Subcutaneous abdominal adipose tissue (tissue), 5 donors: ENCODE results near the gene NOVA1.

Experiments used
- H3K27ac ChIP-seq: one replicate; pipeline ENCODE4 v1.7.0; 2013; ENCODE audit warnings: low read depth, mild to moderate bottlenecking, inconsistent platforms, low read length, moderate library complexity
- H3K27me3 ChIP-seq, 5 donors: one replicate each; pipeline ENCODE4 v1.7.0; 2013; ENCODE audit warnings: low read length in 5 of 5, inconsistent platforms in 1 of 5; ENCODE audit not compliant: control insufficient read depth in 5 of 5, insufficient read depth in 4 of 5
- H3K36me3 ChIP-seq, 5 donors: one replicate each; pipeline ENCODE4 v1.7.0; 2013; ENCODE audit warnings: low read length in 5 of 5; ENCODE audit not compliant: control insufficient read depth in 5 of 5, insufficient read depth in 5 of 5
- H3K4me1 ChIP-seq, 5 donors: one replicate each; pipeline ENCODE4 v1.7.0; 2013; ENCODE audit warnings: low read length in 5 of 5, mild to moderate bottlenecking in 3 of 5, moderate library complexity in 1 of 5; ENCODE audit not compliant: control insufficient read depth in 5 of 5, insufficient read depth in 5 of 5
- H3K4me3 ChIP-seq, 5 donors: one replicate each; pipeline ENCODE4 v1.7.0; 2013; ENCODE audit warnings: low read length in 5 of 5, low read depth in 1 of 5
- H3K9ac ChIP-seq, 5 donors: one replicate each; pipeline ENCODE4 v1.7.0; 2013; ENCODE audit warnings: low read length in 5 of 5, mild to moderate bottlenecking in 4 of 5, moderate library complexity in 3 of 5
- H3K9me3 ChIP-seq, 5 donors: one replicate each; pipeline ENCODE4 v1.7.0; 2013; ENCODE audit warnings: low read length in 5 of 5; ENCODE audit not compliant: control insufficient read depth in 5 of 5
- donor health status: healthy.
- donor health status: healthy.
- donor health status: healthy.
- donor health status: healthy.
- donor health status: healthy.

Gene NOVA1

DNA sequence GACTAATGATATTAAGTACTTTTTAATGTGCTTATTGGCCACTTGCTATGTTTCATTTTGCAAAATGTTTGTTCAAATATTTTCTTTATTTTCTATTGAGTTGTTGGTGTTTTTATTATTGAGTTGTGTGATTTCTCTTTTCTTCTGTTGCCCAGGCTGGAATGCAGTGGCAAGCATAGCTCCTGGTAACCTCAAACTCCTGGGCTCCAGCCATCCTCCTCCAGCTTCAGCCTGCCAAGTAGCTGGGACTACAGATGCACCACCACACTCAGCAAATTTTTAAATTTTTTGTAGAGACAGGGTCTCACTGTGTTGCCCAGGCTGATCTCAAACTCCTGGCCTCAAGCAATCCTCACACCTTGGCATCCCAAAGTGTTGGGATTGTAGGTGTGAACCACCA is 199.2 kb downstream of the NOVA1 start:
- Histone ChIP-seq H3K9ac (no peak overlapping the region), H3K27me3 (no peaks in the 10 kb centered on the region), H3K4me1 (peaks cover 0 to 20% (median 2%) of the 10 kb centered on the region in 5 donors), H3K4me3 (no peak overlapping the region), H3K36me3 (no peaks in the 10 kb centered on the region), H3K27ac (no peak overlapping the region), H3K9me3 (no peaks in the 10 kb centered on the region)
